Thyroid gland (tissue), 4 donors: ENCODE measurements around the gene CKAP4. TPM values are rescaled to one million over a fixed set of nuclear protein-coding genes. Genes with fewer than 3 reads are reported as not detected.

Experiments
- DNase-seq, 2 donors: peaks; one replicate each; pipeline ENCODE4 v3.0.0-alpha.2; 2019
- H3K27ac ChIP-seq, 3 donors: fragments of 200-600 bp; sonication (generic); 1 replicate in 2 of 3; 2 replicates in 1 of 3; pipeline ENCODE4 v1.5.1; 2016 to 2019; ENCODE audit warnings: mild to moderate bottlenecking in 1 of 3, moderate library complexity in 1 of 3
- H3K27me3 ChIP-seq: fragments of 200-600 bp; sonication (generic); one replicate; pipeline ENCODE4 v1.5.1; 2019
- H3K36me3 ChIP-seq, 2 donors: fragments of 200-600 bp; sonication (generic); one replicate each; pipeline ENCODE4 v1.5.1; 2016 to 2019
- H3K4me1 ChIP-seq, 2 donors: fragments of 200-600 bp; sonication (generic); one replicate each; pipeline ENCODE4 v1.5.1; 2017 to 2019
- H3K4me3 ChIP-seq, 3 donors: fragments of 200-600 bp; sonication (generic); replicated peaks in 1 of 3; 1 replicate in 2 of 3; 2 replicates in 1 of 3; pipeline ENCODE4 v1.5.1; 2016; ENCODE audit warnings: mild to moderate bottlenecking in 1 of 3
- H3K9me3 ChIP-seq: fragments of 200-600 bp; sonication (generic); one replicate; pipeline ENCODE4 v1.5.1; 2017
- POLR2A ChIP-seq, 2 donors: fragments of 450-650 bp; IDR thresholded peaks; one replicate each; pipeline ENCODE4 v1.6.1; 2017; ENCODE audit warnings: antibody characterized with exemption in 2 of 2, mild to moderate bottlenecking in 2 of 2, moderate library complexity in 1 of 2
- WGBS, 2 donors: methylation state at CpG; one replicate each; pipeline ENCODE4 v1.1.5; 2017; 5-methylcytosine and 5-hydroxymethylcytosine counted together
- intact Hi-C: fragments of 100-400 bp; cut with DNase I; formaldehyde crosslinking; loops from one replicate; pipeline ENCODE4 v1.15.1; 2023
- total RNA-seq, 4 donors: library from RNA; depleted of rRNA; stranded (reverse); fragments of >200 nt; gene quantifications; one replicate each; pipeline ENCODE4 v1.2.3, GENCODE V29; 2016
- TF ChIP-seq, protein P1 (sequence below), 6 experiments: fragments of 200-600 bp in 3 of 6; fragments of 450-650 bp in 3 of 6; sonication (generic) in 3 of 6; IDR thresholded peaks; one replicate each; pipeline ENCODE4 v1.5.1; 2016 to 2019; ENCODE audit warnings: antibody characterized with exemption in 6 of 6, mild to moderate bottlenecking in 2 of 6, inconsistent platforms in 1 of 6, moderate library complexity in 1 of 6

Gene CKAP4
- total RNA-seq, 4 donors from 2014 or later: 40.7 to 55.5 (median 48.9) TPM

DNA sequence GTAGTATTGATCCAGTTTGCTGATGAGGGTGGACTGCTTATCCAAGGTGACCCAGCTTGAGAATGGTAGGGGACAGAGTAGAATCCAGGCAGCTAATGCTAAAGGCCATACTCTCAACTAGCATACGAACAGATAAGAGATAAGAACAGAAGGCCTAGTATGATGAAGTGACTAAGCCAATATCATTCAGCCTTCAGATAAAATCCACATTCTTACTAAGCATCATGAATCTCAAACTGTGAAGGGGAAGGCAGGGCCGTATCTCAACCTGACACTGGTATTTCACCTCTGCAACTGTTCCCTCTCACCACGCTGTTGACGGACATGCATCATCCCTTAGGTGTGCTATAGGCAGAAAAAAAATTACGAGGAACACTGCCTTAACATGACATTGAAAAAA, 8.1 kb upstream of the CKAP4 start:
- intact Hi-C loops: no loop called here
- Histone ChIP-seq H3K27ac (no peak overlapping the region), H3K4me3 (no peak overlapping the region), H3K4me1 (no peaks in the 10 kb centered on the region), H3K36me3 (no peaks in the 10 kb centered on the region), H3K9me3 (no peaks in the 10 kb centered on the region), H3K27me3 (no peaks in the 10 kb centered on the region)
- WGBS, 2 donors: 73 to 81% methylated on average over 5 of the region's 5 CpGs
- TF ChIP-seq, protein P1, sequence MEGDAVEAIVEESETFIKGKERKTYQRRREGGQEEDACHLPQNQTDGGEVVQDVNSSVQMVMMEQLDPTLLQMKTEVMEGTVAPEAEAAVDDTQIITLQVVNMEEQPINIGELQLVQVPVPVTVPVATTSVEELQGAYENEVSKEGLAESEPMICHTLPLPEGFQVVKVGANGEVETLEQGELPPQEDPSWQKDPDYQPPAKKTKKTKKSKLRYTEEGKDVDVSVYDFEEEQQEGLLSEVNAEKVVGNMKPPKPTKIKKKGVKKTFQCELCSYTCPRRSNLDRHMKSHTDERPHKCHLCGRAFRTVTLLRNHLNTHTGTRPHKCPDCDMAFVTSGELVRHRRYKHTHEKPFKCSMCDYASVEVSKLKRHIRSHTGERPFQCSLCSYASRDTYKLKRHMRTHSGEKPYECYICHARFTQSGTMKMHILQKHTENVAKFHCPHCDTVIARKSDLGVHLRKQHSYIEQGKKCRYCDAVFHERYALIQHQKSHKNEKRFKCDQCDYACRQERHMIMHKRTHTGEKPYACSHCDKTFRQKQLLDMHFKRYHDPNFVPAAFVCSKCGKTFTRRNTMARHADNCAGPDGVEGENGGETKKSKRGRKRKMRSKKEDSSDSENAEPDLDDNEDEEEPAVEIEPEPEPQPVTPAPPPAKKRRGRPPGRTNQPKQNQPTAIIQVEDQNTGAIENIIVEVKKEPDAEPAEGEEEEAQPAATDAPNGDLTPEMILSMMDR (IDR thresholded peaks at IDR 0.05): no peak
- no peak for TF ChIP-seq POLR2A (IDR thresholded peaks at IDR 0.05)
- DNase-seq: no peak

- no peak overlapping the region for H3K4me3 ChIP-seq
- DNase-seq: no peak
- H3K27me3 ChIP-seq: no peaks in the 10 kb centered on the region
- no peaks in the 10 kb centered on the region for H3K9me3 ChIP-seq
- 91 to 95% methylated on average over 3 of the region's 3 CpGs for WGBS, 2 donors
- H3K27ac ChIP-seq: no peak overlapping the region
- no peak for TF ChIP-seq POLR2A (IDR thresholded peaks at IDR 0.05)
- TF ChIP-seq, protein P1 (IDR thresholded peaks at IDR 0.05): no peak
- no peaks in the 10 kb centered on the region for H3K4me1 ChIP-seq
- intact Hi-C loops: no loop called here
- H3K36me3 ChIP-seq: no peaks in the 10 kb centered on the region
These were observed 7.7 kb upstream of the CKAP4 start for GRCh38 chr12:106255493-106255892.

- WGBS, 2 donors: 58 to 69% methylated on average over 3 of the region's 3 CpGs
- H3K4me1 ChIP-seq: no peaks in the 10 kb centered on the region
- no peak overlapping the region for H3K27ac ChIP-seq
- intact Hi-C loops: no loop called here
- H3K36me3 ChIP-seq: no peaks in the 10 kb centered on the region
- no peak for DNase-seq
- H3K4me3 ChIP-seq: no peak overlapping the region
- TF ChIP-seq POLR2A (IDR thresholded peaks at IDR 0.05): no peak
- TF ChIP-seq, protein P1 (IDR thresholded peaks at IDR 0.05): no peak
- no peaks in the 10 kb centered on the region for H3K27me3 ChIP-seq
- no peaks in the 10 kb centered on the region for H3K9me3 ChIP-seq
These were observed 6.9 kb upstream of the CKAP4 start for GRCh38 chr12:106254724-106255123.

DNA sequence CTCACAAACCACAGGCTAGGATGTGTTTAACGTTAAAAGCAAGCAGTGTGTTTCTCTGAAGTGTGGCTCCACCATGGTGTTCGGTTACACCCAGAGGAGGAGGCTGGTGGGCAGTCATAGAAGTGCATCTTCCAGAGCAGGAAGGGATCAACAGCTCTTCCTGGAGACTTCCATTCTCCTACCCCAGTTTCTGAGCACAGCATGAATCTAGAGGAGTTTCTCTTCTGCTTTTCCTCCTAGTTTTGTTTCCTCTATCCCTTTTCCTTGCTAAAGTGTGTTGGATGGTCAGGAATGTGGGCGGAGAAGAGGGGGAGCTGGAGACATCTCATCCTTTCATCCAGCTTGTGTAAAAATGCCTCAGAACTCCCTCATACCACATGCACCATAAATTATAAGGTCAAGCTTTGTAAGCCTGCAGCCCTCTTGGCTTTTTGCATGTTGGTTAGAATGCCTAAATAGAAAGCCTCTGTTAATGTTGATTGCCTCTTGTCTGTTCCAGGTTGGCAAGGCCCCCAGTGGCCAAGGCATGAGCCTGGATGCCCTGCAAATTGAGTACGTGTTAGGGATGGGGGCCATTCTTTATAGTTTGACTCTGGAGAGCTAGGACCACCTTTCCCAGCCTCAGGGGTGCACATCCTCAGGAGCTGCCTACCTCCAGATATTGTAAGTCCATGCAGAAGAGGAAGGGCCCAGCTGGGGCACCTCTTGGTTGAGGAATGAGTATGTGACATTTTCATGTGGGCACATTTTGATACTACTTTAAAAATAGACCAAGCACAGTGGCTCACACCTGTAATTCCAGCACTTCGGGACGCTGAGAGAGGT, 4.0 kb upstream of the CKAP4 start:
- H3K4me1 ChIP-seq: peaks cover 0 to under 1% of the 10 kb centered on the region in 2 donors
- H3K27ac ChIP-seq: no peak overlapping the region
- H3K4me3 ChIP-seq: no peak overlapping the region
- H3K9me3 ChIP-seq: no peaks in the 10 kb centered on the region
- TF ChIP-seq, protein P1 (IDR thresholded peaks at IDR 0.05): no peak
- TF ChIP-seq POLR2A (IDR thresholded peaks at IDR 0.05): no peak
- no peak for DNase-seq
- H3K27me3 ChIP-seq: no peaks in the 10 kb centered on the region
- WGBS, 2 donors: 78 to 79% methylated on average over 5 to 6 of the region's 6 CpGs
- H3K36me3 ChIP-seq: no peaks in the 10 kb centered on the region
- intact Hi-C loops: no loop called here

GRCh38 chr12:106249411-106250135, 1.8 kb upstream of the CKAP4 start:
- no peaks in the 10 kb centered on the region for H3K27me3 ChIP-seq
- no peaks in the 10 kb centered on the region for H3K36me3 ChIP-seq
- H3K9me3 ChIP-seq: no peaks in the 10 kb centered on the region
- whole genome bisulfite sequencing, 2 donors: 86 to 88% methylated on average over 5 of the region's 5 CpGs
- peak overlapping the region in 1 of 3 donors; percentile 94 for H3K27ac ChIP-seq
- TF ChIP-seq, protein P1 (IDR thresholded peaks at IDR 0.05): no peak
- TF ChIP-seq POLR2A (IDR thresholded peaks at IDR 0.05): no peak
- no peak overlapping the region for H3K4me3 ChIP-seq
- DNase-seq: no peak
- intact Hi-C loops: loop anchor here (10.0 kb wide), 1 partner anchor 105 kb away; the partner anchor contains the start of gene POLR3B
- peaks cover 14 to 20% of the 10 kb centered on the region in 2 donors for H3K4me1 ChIP-seq
